HFF-Myc (cell line): ENCODE measurements around the gene EPS8.

ENCODE experiments used
- DNase-seq: peaks from one replicate; pipeline ENCODE4 v3.0.0-alpha.2; 2011; ENCODE audit warnings: low read depth; ENCODE audit errors: extremely low read depth
- H3K4me3 ChIP-seq: replicated peaks from 2 replicates; pipeline ENCODE4 v1.5.1; 2011; ENCODE audit warnings: low read depth, mild to moderate bottlenecking, control low read depth, low read length
- CTCF ChIP-seq: IDR thresholded peaks from 2 replicates; pipeline ENCODE4 v1.5.1; 2012; ENCODE audit warnings: mild to moderate bottlenecking, low read depth, low read length, control low read depth; ENCODE audit errors: missing control alignments

The EPS8 gene

GRCh38 chr12:15712823-15713660, 76.1 kb downstream of the EPS8 start:
- no peak for TF ChIP-seq CTCF
- no peak for DNase-seq
- no peak overlapping the region for H3K4me3 ChIP-seq

- TF ChIP-seq CTCF, result no peak
- DNase-seq, result no peak
- H3K4me3 ChIP-seq, result no peak overlapping the region
Measured at GRCh38 chr12:15712160-15712559, 77.0 kb downstream of the EPS8 start.

GRCh38 chr12:15710860-15711510, 78.2 kb downstream of the EPS8 start:
- no peak for TF ChIP-seq CTCF
- DNase-seq, result no peak
- H3K4me3 ChIP-seq, result no peak overlapping the region

GRCh38 chr12:15709551-15709950, 79.6 kb downstream of the EPS8 start:
- DNase-seq, result no peak

DNA sequence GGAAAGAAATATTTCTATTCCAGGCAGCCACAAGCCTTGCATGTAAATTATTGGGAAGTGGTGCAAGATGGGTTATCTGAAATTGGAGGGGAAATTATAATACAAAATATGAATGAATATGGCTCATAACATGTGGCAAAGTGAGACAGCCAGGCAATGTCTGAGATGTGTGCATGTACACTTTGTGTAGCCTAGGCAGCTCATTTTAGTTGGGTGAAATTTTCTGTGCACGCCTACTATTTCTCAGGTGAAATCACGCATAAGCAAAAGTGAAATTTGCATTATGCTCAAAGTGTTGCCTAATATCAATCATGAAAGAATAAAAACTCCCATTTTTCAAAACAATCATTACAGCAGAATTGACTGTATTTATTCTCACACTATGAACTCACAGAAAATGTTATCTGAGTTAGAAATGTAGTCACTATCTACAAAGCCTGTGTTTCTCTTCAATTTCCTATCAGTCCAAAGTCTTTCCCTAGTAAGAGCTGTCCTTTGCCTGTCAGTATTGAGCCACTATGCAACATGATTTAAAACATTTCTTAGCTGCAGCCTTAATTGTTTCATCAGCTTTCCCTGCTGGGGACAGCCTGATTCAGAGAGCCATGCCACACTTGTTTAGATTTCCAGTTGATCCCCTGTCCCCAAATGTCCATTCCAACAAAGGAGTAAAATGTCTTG, 80.7 kb downstream of the EPS8 start:
- no peak overlapping the region for H3K4me3 ChIP-seq
- TF ChIP-seq CTCF, result no peak

More at GRCh38 chr12:15709551-15709950, 79.6 kb downstream of the EPS8 start:
- no peak overlapping the region for H3K4me3 ChIP-seq
- no peak for TF ChIP-seq CTCF

DNA sequence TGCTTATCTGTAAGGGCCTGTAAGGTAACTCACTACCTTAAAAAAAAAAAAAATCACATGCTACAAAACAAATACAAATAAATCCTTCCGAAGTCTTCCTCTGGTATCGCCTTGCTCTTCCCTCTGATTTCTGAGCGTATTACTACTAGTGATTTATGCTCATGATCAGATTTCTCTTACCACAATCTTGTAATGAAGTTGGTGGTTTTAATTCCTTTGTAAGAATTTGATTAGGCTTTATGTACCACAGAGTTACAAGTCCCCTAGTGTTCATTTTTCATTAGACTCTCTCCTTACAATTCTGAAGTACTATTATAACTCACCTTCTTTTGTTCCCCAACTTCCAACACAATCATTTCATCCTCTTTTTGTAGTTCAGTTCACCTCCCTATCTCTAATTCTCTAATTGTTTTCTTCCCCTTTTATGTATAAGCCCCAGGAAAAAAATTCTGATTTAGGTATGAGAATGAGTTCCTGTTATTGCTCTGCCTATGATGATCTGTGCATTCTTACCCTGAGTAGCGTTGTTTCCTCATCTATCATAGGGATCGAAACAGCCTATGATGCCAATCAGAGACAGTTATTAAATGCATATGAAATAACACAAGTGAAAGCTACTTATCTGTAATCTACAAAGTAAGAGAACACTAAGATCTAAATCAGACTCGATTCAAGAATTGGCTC, 81.5 kb downstream of the EPS8 start:
- H3K4me3 ChIP-seq, result no peak overlapping the region
- DNase-seq, result no peak
- TF ChIP-seq CTCF, result no peak

More for the DNA sequence above, 80.7 kb downstream of the EPS8 start:
- DNase-seq, result no peak
